ENCODE data around the gene DGCR2. TPM values are rescaled to one million over a fixed set of nuclear protein-coding genes. Genes with fewer than 3 reads are reported as not detected.

DGCR2 gene
- total and polyA plus RNA-seq, 10 donors, result 9.5 to 60.7 (median 49.3) TPM

DNA sequence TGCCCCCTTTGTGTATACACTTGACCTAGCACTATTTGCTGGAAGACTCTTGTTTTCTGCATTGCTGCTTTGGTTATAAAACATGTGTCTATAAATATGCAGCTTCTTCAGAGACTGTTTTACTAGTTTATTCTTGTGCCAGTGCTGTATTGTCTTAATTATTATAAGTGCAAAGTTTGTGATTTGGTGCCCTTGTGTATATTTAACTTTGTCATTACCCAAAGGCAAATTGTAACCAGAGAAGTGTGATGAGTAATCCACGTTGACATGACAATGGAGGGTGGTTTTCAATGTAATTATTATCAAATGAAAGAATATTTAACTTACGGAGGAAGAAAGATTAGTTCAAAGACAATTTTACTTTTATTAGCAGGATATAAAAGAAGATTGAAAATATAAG is 111.1 kb downstream of the DGCR2 start:
- 72 to 84% (median 79%) methylated on average over 2 of the region's 2 CpGs for WGBS, 5 donors
- H3K27me3 ChIP-seq (replicated peaks in 1 of 7), result peaks cover 0 to 27% (median 0%) of the 10 kb centered on the region in 7 donors
- TF ChIP-seq, protein P1, sequence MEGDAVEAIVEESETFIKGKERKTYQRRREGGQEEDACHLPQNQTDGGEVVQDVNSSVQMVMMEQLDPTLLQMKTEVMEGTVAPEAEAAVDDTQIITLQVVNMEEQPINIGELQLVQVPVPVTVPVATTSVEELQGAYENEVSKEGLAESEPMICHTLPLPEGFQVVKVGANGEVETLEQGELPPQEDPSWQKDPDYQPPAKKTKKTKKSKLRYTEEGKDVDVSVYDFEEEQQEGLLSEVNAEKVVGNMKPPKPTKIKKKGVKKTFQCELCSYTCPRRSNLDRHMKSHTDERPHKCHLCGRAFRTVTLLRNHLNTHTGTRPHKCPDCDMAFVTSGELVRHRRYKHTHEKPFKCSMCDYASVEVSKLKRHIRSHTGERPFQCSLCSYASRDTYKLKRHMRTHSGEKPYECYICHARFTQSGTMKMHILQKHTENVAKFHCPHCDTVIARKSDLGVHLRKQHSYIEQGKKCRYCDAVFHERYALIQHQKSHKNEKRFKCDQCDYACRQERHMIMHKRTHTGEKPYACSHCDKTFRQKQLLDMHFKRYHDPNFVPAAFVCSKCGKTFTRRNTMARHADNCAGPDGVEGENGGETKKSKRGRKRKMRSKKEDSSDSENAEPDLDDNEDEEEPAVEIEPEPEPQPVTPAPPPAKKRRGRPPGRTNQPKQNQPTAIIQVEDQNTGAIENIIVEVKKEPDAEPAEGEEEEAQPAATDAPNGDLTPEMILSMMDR (IDR thresholded peaks at IDR 0.05 in 8 of 11, conservative IDR thresholded peaks at IDR 0.05 in 3 of 11), result no peak
- TF ChIP-seq POLR2AphosphoS5 (IDR thresholded peaks at IDR 0.05) (no peak), POLR2A (IDR thresholded peaks at IDR 0.05) (no peak)
- no peaks in the 10 kb centered on the region for H3K9me3 ChIP-seq
- no peak overlapping the region for H3K27ac ChIP-seq
- H3K36me3 ChIP-seq, result no peaks in the 10 kb centered on the region
- intact Hi-C loops (cut with DNase I; ENCODE audit: low total_unique reads), result no loop called here
- H3K4me3 ChIP-seq, result no peak overlapping the region
- no peak for DNase-seq
- no peaks in the 10 kb centered on the region for H3K4me1 ChIP-seq

DNA sequence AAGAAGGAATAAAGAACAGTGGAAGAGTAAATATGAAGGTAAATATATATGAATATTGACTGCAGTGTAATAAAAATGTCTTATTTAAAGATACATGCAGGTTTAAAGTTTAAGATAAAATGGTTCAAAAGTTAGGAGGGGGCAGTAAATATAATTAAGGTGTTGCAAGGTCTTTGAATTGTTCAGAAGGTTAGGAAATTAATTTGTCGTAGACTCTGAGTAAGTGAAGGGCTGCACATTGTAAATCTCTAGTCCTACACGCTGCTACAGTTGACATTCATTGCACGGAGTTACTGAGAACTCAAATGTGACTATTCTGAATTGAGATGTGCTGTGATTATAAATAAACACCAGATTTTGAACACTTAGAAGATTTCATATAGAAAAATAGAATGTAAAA is 116.3 kb downstream of the DGCR2 start:
- H3K36me3 ChIP-seq, result no peaks in the 10 kb centered on the region
- no peaks in the 10 kb centered on the region for H3K4me1 ChIP-seq
- intact Hi-C loops (cut with DNase I; ENCODE audit: low total_unique reads), result no loop called here

DNA sequence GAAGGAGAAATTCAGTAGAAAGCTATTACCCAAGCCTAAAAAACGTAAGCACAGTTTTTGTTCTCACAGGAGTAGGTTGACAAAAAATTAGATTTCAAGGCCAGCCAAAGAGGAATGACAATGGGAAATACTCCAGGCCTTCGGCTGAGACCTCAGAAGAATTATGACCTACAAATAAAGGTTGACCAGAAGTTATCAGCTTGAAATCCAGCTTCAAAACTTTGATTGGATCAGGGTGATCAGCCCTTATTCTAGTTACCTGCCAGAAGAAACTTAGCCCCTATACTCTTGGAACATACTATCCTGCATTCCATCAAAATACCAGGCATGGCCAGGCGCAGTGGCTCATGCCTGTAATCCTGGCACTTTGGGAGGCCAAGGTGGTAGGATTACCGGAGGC is 117.7 kb downstream of the DGCR2 start:
- TF ChIP-seq, protein P1 (IDR thresholded peaks at IDR 0.05 in 8 of 11, conservative IDR thresholded peaks at IDR 0.05 in 3 of 11), result no peak
- TF ChIP-seq POLR2A (IDR thresholded peaks at IDR 0.05) (no peak), POLR2AphosphoS5 (IDR thresholded peaks at IDR 0.05) (no peak)
- H3K27me3 ChIP-seq (replicated peaks in 1 of 7), result peaks cover 0 to 30% (median 4%) of the 10 kb centered on the region in 7 donors
- intact Hi-C loops (cut with DNase I; ENCODE audit: low total_unique reads), result no loop called here
- WGBS, 5 donors, result 70 to 84% (median 78%) methylated on average over 4 of the region's 4 CpGs
- H3K4me3 ChIP-seq, result no peak overlapping the region
- no peak overlapping the region for H3K27ac ChIP-seq
- no peaks in the 10 kb centered on the region for H3K36me3 ChIP-seq
- peaks cover 0 to 6% (median 0%) of the 10 kb centered on the region in 8 donors for H3K9me3 ChIP-seq
- no peak for DNase-seq
- H3K4me1 ChIP-seq, result no peaks in the 10 kb centered on the region

More for the DNA sequence above, 116.3 kb downstream of the DGCR2 start:
- Histone ChIP-seq H3K27me3 (replicated peaks in 1 of 7) (peaks cover 0 to 30% (median 4%) of the 10 kb centered on the region in 7 donors), H3K9me3 (peaks cover 0 to 6% (median 0%) of the 10 kb centered on the region in 8 donors), H3K4me3 (no peak overlapping the region), H3K27ac (no peak overlapping the region)
- 79 to 88% (median 85%) methylated on average over 3 of the region's 3 CpGs for WGBS, 5 donors
- no peak for DNase-seq
- TF ChIP-seq POLR2A (IDR thresholded peaks at IDR 0.05) (no peak), POLR2AphosphoS5 (IDR thresholded peaks at IDR 0.05) (no peak)
- TF ChIP-seq, protein P1 (IDR thresholded peaks at IDR 0.05 in 8 of 11, conservative IDR thresholded peaks at IDR 0.05 in 3 of 11), result no peak

DNA sequence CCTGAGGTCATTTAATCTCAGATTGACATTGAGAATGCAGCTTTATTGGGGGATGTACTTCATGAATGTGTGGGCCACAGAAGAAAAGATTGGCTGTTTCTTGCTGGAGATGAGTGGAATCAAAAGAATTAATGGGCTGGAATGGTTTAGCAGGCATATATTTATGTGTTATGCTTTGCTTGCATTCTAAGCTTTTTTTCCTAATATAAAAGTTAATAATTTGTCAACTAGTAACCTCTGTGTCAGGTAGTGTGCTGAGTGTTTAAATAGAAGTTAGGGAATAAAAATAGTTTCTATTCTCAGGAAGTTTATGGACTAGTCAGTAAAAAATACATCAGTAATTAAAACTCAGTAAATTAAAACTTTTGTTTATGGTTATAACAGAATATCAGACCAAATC is 118.7 kb downstream of the DGCR2 start:
- H3K27ac ChIP-seq, result no peak overlapping the region
- H3K27me3 ChIP-seq (replicated peaks in 1 of 7), result peaks cover 0 to 38% (median 4%) of the 10 kb centered on the region in 7 donors
- no peaks in the 10 kb centered on the region for H3K36me3 ChIP-seq
- H3K4me3 ChIP-seq, result no peak overlapping the region
- TF ChIP-seq POLR2AphosphoS5 (IDR thresholded peaks at IDR 0.05) (no peak), POLR2A (IDR thresholded peaks at IDR 0.05) (no peak)
- TF ChIP-seq, protein P1 (IDR thresholded peaks at IDR 0.05 in 8 of 11, conservative IDR thresholded peaks at IDR 0.05 in 3 of 11), result no peak
- peaks cover 0 to 6% (median 0%) of the 10 kb centered on the region in 8 donors for H3K9me3 ChIP-seq
- DNase-seq, result no peak
- intact Hi-C loops (cut with DNase I; ENCODE audit: low total_unique reads), result no loop called here
- no peaks in the 10 kb centered on the region for H3K4me1 ChIP-seq

Data from spleen (tissue), 11 donors.